Keratinocyte (primary cell): ENCODE data around the gene INPP5A. TPM values are rescaled to one million over a fixed set of nuclear protein-coding genes. Genes with fewer than 3 reads are reported as not detected.

ENCODE experiments used
- DNase-seq: peaks from one replicate; pipeline ENCODE4 v3.0.0-alpha.2; 2011; ENCODE audit warnings: low read depth, missing footprints, low spot score
- FAIRE-seq: peaks from 2 replicates; lab custom pipeline; 2011; peaks lifted over from hg19 to GRCh38; lab: Jason Lieb, UNC
- H2AFZ ChIP-seq: 2 replicates; pipeline ENCODE4 v1.6.0; 2012; ENCODE audit warnings: low read length, control low read depth, inconsistent platforms; ENCODE audit not compliant: control insufficient read depth
- H3K27ac ChIP-seq: 2 replicates; pipeline ENCODE4 v1.5.1; 2011; ENCODE audit warnings: low read length; ENCODE audit not compliant: control insufficient read depth, insufficient read depth
- H3K27me3 ChIP-seq: 3 replicates; pipeline ENCODE4 v1.6.0; 2011; ENCODE audit warnings: low read length; ENCODE audit not compliant: control insufficient read depth, insufficient read depth; ENCODE audit errors: extremely low read depth
- H3K36me3 ChIP-seq, 2 experiments: 2 replicates in 1 of 2; 3 replicates in 1 of 2; pipeline ENCODE4 v1.5.1; 2011; ENCODE audit warnings: low read length in 2 of 2, mild to moderate bottlenecking in 1 of 2; ENCODE audit not compliant: control insufficient read depth in 2 of 2, insufficient read depth in 2 of 2; ENCODE audit errors: extremely low read depth in 1 of 2
- H3K4me1 ChIP-seq: 3 replicates; pipeline ENCODE4 v1.5.1; 2011; ENCODE audit warnings: low read length; ENCODE audit not compliant: control insufficient read depth, insufficient read depth; ENCODE audit errors: extremely low read depth
- H3K4me2 ChIP-seq: 3 replicates; pipeline ENCODE4 v1.6.0; 2011; ENCODE audit warnings: low read depth, low read length; ENCODE audit not compliant: control insufficient read depth, insufficient read depth; ENCODE audit errors: extremely low read depth
- H3K4me3 ChIP-seq, 3 experiments: fragments of 200-600 bp in 1 of 3; sonication (generic) in 1 of 3; 2 replicates in 2 of 3; 3 replicates in 1 of 3; pipeline ENCODE4 v1.5.1; 2011 to 2016; ENCODE audit warnings: low read length in 3 of 3, mild to moderate bottlenecking in 3 of 3, control low read depth in 2 of 3, inconsistent platforms in 1 of 3, low read depth in 1 of 3, mixed read lengths in 1 of 3, mixed run types in 1 of 3, moderate library complexity in 1 of 3; ENCODE audit not compliant: control insufficient read depth in 2 of 3, insufficient read depth in 2 of 3; ENCODE audit errors: extremely low read depth in 1 of 3
- H3K79me2 ChIP-seq: 2 replicates; pipeline ENCODE4 v1.6.0; 2012; ENCODE audit warnings: low read length; ENCODE audit not compliant: control insufficient read depth, insufficient read depth
- H3K9ac ChIP-seq: 3 replicates; pipeline ENCODE4 v1.6.0; 2011; ENCODE audit warnings: low read length; ENCODE audit not compliant: control insufficient read depth, insufficient read depth; ENCODE audit errors: extremely low read depth
- H3K9me1 ChIP-seq: 3 replicates; pipeline ENCODE4 v1.6.0; 2011; ENCODE audit warnings: low read length; ENCODE audit not compliant: control insufficient read depth, insufficient read depth; ENCODE audit errors: extremely low read depth
- H3K9me3 ChIP-seq: 2 replicates; pipeline ENCODE4 v1.5.1; 2012; ENCODE audit warnings: low read depth, low read length; ENCODE audit not compliant: control insufficient read depth
- H4K20me1 ChIP-seq: 3 replicates; pipeline ENCODE4 v1.6.0; 2011; ENCODE audit warnings: low read length; ENCODE audit not compliant: control insufficient read depth, insufficient read depth; ENCODE audit errors: extremely low read depth
- EZH2 ChIP-seq: IDR thresholded peaks from one replicate; pipeline ENCODE4 v1.6.1; 2012; ENCODE audit warnings: inconsistent platforms, mild to moderate bottlenecking, low read length, moderate library complexity
- dilution Hi-C: fragments of 300-500 bp; cut with MboI; formaldehyde crosslinking; loops from one replicate; pipeline ENCODE4 v1.7.0; 2020; ENCODE audit warnings: low sequenced_read_pairs; ENCODE audit not compliant: extremely low pct_ligation_motif_present
- polyA plus RNA-seq, 5 experiments: library from polyadenylated mRNA; depleted of rRNA in 3 of 5; stranded (reverse) in 3 of 5; stranded (forward) in 1 of 5; unstranded in 1 of 5; fragments of >200 nt; gene quantifications; 1 replicate in 1 of 5; 2 replicates in 3 of 5; 3 replicates in 1 of 5; pipeline versions ENCODE4 v1.2.1 to v1.2.3, GENCODE V29; 2011 to 2012; ENCODE audit warnings: missing spikeins in 2 of 5, low read depth in 1 of 5, low replicate concordance in 1 of 5
- TF ChIP-seq, protein P1 (sequence below), 3 experiments: IDR thresholded peaks in 1 of 3; conservative IDR thresholded peaks in 1 of 3; optimal IDR thresholded peaks in 1 of 3; 2 replicates in 2 of 3; 3 replicates in 1 of 3; pipeline versions ENCODE3 to v1.5.1; 2011; ENCODE audit warnings: low read length in 3 of 3, mild to moderate bottlenecking in 3 of 3, moderate library complexity in 2 of 3, control low read depth in 1 of 3, inconsistent platforms in 1 of 3; ENCODE audit not compliant: insufficient read depth in 2 of 3; ENCODE audit errors: extremely low read depth in 1 of 3

The INPP5A gene
- polyA plus RNA-seq, 1 donor (not counting 4 experiments of a cell fraction or from before 2014, with no cell fraction given), result 11.2 TPM

- TF ChIP-seq, protein P1, sequence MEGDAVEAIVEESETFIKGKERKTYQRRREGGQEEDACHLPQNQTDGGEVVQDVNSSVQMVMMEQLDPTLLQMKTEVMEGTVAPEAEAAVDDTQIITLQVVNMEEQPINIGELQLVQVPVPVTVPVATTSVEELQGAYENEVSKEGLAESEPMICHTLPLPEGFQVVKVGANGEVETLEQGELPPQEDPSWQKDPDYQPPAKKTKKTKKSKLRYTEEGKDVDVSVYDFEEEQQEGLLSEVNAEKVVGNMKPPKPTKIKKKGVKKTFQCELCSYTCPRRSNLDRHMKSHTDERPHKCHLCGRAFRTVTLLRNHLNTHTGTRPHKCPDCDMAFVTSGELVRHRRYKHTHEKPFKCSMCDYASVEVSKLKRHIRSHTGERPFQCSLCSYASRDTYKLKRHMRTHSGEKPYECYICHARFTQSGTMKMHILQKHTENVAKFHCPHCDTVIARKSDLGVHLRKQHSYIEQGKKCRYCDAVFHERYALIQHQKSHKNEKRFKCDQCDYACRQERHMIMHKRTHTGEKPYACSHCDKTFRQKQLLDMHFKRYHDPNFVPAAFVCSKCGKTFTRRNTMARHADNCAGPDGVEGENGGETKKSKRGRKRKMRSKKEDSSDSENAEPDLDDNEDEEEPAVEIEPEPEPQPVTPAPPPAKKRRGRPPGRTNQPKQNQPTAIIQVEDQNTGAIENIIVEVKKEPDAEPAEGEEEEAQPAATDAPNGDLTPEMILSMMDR (optimal IDR thresholded peaks at IDR 0.05 in 1 of 3, IDR thresholded peaks at IDR 0.05 in 1 of 3, conservative IDR thresholded peaks at IDR 0.05 in 1 of 3; ENCODE audit: extremely low read depth in 1 of 3, insufficient read depth in 2 of 3, low read length in 3 of 3), result no peak
- no peak for TF ChIP-seq EZH2
- no peaks in the 10 kb centered on the region for H4K20me1 ChIP-seq
These were observed 206.4 kb downstream of the INPP5A start for GRCh38 chr10:132743925-132744490.

GRCh38 chr10:132744839-132745238, 207.3 kb downstream of the INPP5A start:
- H3K4me3 ChIP-seq, result no peak overlapping the region
- no peak overlapping the region for H3K4me2 ChIP-seq
- dilution Hi-C loops, result no loop called here

More at GRCh38 chr10:132743925-132744490, 206.4 kb downstream of the INPP5A start:
- H3K27me3 ChIP-seq, result no peaks in the 10 kb centered on the region
- no peak overlapping the region for H2AFZ ChIP-seq
- H3K27ac ChIP-seq, result no peak overlapping the region
- FAIRE-seq (no peak), DNase-seq (no peak)
- no peak overlapping the region for H3K9ac ChIP-seq
- H3K4me1 ChIP-seq, result no peaks in the 10 kb centered on the region
- no peak overlapping the region for H3K4me3 ChIP-seq
- no peaks in the 10 kb centered on the region for H3K36me3 ChIP-seq
- H3K4me2 ChIP-seq, result no peak overlapping the region
- dilution Hi-C loops, result no loop called here
- no peaks in the 10 kb centered on the region for H3K79me2 ChIP-seq
- no peaks in the 10 kb centered on the region for H3K9me3 ChIP-seq
- no peaks in the 10 kb centered on the region for H3K9me1 ChIP-seq

More at GRCh38 chr10:132744839-132745238, 207.3 kb downstream of the INPP5A start:
- FAIRE-seq, result no peak
- Histone ChIP-seq H3K27me3 (no peaks in the 10 kb centered on the region), H4K20me1 (no peaks in the 10 kb centered on the region), H3K4me1 (no peaks in the 10 kb centered on the region), H3K9me3 (no peaks in the 10 kb centered on the region), H3K9me1 (no peaks in the 10 kb centered on the region), H2AFZ (no peak overlapping the region), H3K36me3 (no peaks in the 10 kb centered on the region), H3K79me2 (no peaks in the 10 kb centered on the region), H3K27ac (no peak overlapping the region), H3K9ac (no peak overlapping the region)
- no peak for TF ChIP-seq EZH2
- TF ChIP-seq, protein P1 (optimal IDR thresholded peaks at IDR 0.05 in 1 of 3, IDR thresholded peaks at IDR 0.05 in 1 of 3, conservative IDR thresholded peaks at IDR 0.05 in 1 of 3; ENCODE audit: extremely low read depth in 1 of 3, insufficient read depth in 2 of 3, low read length in 3 of 3), result no peak
- no peak for DNase-seq
